Measurements from ENCODE around the gene GPX6.
"Not testable (repeated sequence)": the region's sequence is repeated elsewhere in the genome, so short reads cannot be mapped to it uniquely, and the experiment has no call there.

Gene GPX6

DNA sequence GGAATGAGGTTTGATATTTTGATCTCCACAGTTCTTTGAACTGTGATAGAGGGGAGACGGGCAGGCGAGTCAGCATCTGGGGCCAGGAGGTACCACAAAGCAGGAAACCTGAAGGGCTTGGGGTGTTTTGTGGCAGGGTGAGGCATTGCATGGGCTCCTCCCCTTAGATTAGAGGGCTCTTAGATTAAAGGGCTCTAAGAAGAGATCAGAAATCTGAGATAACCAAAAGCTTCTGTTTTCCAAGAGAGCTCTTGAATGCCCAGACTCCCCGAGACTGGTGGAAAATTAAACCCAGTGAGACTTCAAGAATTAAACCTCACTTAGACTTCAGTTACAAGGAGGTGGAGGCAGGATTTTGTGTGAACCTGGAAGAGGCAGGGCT lies 7.6 kb upstream of the GPX6 start:
- peak; percentile 39 for DNase-seq

GRCh38 chr6:28522594-28523240 lies 7.1 kb upstream of the GPX6 start:
- no peak for DNase-seq

DNA sequence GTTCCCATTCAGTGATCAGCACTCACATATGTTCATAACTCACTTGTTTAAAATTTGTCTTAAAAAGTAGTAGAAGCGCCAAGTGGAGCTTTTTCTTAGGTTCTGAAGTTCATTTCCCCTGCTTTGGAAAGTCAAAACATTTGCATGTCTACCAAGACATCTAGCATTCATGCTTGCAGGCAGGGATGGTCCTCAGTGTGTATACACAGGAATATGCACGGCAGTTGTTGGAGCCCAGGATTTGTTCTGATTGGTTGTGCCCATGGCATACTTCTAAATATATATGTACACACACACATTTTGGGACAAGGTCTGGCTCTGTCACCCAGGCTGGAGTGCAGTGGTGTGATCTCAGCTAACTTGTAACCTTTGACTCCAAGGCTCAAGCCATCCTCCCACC lies 2.4 kb upstream of the GPX6 start:
- DNase-seq = no peak

GRCh38 chr6:28512387-28512786 lies 3.2 kb downstream of the GPX6 start:
- DNase-seq = not testable (repeated sequence)

GRCh38 chr6:28511628-28512300 lies 3.8 kb downstream of the GPX6 start:
- DNase-seq = no peak

- DNase-seq = no peak
These were observed 8.7 kb downstream of the GPX6 start for GRCh38 chr6:28506807-28507475.

DNA sequence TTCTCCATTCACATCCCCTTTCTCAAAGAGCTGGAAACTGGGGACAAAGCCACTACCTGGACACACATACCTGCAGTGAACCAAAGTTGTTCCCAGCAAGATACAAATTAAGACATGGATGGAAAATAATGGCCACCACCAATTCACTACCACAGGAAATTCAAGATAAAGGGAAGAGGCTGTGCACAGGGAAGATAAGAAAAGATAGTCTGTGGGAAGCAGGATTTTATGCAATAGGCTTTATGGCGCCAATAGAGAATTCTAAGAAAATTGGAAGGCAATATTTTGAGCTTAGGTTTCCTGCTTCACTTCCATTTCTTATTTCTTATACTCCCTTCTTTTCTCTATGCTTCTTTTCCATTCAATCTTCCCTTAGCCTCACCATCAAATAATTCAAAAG lies 9.9 kb downstream of the GPX6 start:
- no peak for DNase-seq

DNA sequence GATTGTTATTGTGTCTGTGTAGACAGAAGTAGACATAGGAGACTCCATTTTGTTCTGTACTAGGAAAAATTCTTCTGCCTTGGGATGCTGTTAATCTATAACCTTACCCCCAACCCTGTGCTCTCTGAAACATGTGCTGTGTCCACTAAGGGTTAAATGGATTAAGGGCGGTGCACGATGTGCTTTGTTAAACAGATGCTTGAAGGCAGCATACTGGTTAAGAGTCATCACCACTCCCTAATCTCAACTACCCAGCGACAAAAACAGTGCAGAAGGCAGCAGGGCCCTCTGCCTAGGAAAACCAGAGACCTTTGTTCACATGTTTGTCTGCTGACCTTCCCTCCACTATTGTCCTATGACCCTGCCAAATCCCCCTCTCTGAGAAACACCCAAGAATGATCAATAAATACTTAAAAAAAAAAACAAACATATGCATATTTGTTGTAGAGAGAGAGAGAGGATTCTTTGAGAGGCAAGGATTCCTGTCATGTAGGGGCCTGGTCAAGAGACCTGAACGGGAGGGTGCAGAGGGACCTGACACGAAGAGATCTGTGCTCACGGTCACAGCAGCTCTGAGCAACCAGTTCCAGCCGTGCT lies 12.8 kb downstream of the GPX6 start:
- not testable (repeated sequence) for DNase-seq

DNA sequence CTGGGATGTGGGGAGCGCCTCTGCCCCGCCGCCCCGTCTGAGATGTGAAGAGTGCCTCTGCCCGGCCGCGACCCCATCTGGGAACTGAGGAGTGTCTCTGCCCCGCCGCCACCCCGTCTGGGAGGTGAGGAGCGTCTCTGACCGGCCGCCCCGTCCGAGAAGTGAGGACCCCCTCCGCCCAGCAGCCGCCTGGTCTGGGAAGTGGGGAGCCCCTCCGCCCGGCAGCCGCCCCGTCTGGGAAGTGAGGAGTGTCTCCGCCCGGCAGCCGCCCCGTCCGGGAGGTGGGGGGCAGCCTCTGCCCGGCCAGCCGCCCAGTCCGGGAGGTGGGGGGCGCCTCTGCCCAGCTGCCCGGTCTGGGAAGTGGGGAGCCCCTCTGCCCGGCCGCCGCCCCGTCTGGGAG lies 13.5 kb downstream of the GPX6 start:
- not testable (repeated sequence) for DNase-seq

- DNase-seq = no peak
These were observed 14.3 kb downstream of the GPX6 start for GRCh38 chr6:28501259-28501658.

- DNase-seq = no peak
These were observed 17.7 kb downstream of the GPX6 start for GRCh38 chr6:28497893-28498292.

DNA sequence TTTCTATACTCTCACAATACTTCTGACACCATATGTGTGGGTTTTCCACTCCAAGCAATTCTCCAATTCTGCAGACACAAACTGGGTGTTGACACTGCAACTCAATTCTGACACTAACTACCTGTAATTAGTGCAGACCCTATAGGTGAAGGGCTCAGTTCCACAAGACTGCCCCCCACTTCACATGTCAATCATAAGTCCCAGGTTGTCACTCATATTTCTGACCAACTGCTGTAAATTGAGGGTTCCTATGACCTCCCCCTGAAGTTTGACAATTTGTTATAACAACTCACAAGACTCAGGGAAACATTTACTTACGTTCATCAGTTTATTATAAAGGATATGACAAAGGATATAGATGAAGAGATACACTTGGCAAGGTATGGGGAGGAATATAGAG lies 18.3 kb downstream of the GPX6 start:
- DNase-seq = no peak

DNA sequence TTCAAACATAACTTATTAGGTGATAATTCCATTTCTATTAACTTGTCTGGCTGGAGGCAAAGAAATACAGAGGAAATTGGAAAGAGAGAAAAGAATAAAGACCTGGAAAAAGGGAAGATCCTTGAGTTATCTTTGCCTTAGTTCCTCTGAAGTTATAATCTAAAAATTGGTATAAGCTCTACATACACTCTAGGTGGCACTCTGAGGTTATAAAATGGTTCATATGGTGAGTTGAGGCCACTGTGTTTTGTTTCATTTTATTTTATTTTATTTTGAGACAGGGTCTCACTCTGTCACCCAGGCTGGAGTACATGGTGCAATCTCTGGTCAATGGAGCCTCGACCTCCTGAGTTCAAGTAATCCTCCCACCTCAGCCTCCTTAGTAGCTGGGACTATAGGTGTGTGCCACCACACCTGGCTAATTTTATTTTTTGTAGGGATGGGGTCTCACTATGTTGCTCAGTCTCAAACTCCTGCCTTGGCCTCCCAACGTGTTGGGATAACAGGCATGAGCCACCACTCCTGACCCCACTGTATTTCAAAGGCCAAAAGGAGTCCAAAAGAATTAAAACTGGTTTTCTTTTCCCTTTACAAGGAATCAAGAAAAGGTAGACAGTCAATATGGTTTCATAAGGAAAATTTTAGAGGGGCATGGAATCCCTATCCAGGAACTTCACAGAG lies 19.4 kb downstream of the GPX6 start:
- no peak for DNase-seq

DNA sequence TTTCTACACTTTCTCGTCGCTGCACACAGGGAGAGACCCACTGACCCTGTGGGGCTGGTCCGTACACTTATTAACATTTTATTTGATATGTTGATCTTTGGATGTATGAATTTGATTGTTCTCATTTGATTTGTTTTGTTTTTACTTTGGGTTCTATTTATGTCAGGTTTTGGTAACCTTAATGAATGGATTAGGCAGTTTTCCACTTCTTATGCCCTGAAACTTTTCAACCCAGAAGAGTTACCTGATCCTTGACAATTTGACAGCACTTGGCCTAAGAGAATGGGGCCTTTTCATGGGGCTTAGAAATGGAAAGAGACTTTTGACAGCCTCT lies 23.6 kb downstream of the GPX6 start:
- no peak for DNase-seq

- no peak for DNase-seq
These were observed 25.2 kb downstream of the GPX6 start for GRCh38 chr6:28490205-28490890.

DNA sequence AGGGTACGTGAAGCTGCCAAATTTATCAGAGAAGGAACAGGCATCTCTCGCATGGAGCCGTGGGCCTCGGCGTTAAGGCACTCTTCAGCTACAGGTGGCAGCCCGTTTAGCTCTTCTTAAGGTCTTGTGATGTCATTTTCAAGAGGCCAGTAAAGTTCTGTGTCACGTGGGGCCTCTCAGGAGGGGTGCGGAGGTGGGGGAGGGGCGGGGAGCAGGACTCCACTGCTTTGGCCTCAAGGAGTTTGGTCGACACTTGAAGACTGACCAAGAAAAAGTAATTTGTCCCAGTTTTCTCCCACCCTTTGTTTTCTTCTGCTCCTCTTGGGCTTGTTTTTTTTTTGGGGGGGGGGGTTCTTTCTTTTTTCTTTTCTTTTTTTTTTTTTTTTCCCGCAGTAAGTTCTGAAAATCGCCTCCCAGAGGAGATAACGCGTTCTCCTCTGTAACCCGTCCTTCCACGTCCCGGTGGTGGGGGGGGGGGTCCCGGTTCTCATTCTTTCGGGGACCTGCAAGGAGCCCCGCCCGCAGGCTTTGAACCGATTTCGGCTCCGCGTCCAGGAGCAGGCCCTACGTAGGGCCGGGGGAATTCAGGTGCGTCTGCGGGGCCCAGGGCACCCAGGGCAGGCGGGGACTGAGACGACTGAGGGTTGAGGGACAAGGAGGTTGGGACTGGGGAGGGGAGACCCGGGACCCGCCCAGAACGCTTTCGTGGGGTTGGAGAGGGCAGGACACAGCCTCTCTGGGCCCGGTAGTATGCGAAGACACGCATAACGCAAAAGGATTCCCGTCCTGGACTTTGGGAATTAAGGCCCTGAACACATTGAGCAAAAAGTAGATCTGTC lies 26.0 kb downstream of the GPX6 start:
- DNase-seq = peak; percentile 17

- DNase-seq = no peak
These were observed 26.7 kb downstream of the GPX6 start for GRCh38 chr6:28488916-28489365.

DNA sequence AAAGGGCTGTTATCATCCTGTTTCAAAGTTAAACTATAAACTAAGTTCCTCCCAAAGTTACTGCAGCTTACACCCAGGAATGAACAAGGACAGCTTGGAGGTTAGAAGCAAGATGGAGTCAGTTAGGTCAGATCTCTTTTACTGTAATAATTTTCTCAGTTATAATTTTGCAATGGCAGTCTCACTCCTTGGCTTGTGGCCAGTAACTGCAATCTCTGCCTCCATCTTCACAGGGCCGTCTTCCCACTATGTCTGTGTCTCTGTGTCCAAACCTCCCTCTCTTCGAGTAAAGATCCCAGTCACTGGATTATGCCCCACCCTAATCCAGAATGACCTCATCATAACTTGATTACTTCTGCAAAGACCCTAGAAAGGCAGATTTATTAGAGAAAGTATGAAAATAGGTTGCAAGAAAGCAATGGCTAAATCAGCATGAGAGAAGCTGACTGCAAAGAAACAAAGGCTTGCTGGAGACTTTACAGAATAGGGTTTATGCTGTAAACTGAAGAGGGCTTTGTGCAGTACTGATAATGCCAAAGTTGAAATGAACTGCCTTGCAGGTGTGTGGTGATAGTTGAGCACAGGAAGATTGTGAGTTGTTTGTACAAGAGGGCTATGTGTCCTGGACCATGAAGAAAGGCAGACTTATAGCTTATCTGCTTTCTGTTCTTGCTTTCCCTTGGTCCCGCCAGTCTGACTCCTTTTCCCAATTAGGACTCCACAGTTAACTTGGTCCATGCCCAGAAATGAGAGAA lies 28.4 kb downstream of the GPX6 start:
- no peak for DNase-seq

GRCh38 chr6:28486533-28486932 lies 29.1 kb downstream of the GPX6 start:
- DNase-seq = no peak

DNA sequence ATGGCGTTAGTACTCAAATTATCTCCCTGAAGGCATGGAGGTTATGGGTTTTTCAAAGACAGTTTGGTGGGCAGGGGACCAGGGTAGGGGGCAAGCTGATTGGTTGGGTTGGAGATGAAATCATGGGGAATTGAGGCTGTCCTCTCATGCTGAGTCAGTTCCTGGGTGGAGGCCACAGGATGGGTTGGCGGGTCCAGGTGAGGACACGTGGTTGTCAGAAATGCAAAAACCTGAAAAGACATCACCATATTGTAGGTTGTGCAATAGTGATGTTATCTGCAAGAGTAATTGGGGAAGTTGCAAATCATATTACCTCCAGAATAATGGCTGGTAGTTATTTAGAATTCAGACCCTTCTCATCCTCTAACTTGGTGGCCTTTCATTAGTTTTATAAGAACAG lies 30.1 kb downstream of the GPX6 start:
- DNase-seq = no peak

Data from activated CD4-positive, alpha-beta T cell treated with anti-CD3 and anti-CD28 coated beads, Interleukin-2, amount 50 U/mL, for 1 hour (primary cell).